GM12892 (cell line): ENCODE results near the gene MTFR1L.

ENCODE experiments used
- POLR2A ChIP-seq: IDR thresholded peaks from 2 replicates; pipeline ENCODE4 v1.6.1; 2011; ENCODE audit warnings: low read depth, low read length, control low read depth
- POLR2AphosphoS5 ChIP-seq: IDR thresholded peaks from 2 replicates; pipeline ENCODE4 v1.6.1; 2011; ENCODE audit warnings: low read depth, low read length, control low read depth

DNA sequence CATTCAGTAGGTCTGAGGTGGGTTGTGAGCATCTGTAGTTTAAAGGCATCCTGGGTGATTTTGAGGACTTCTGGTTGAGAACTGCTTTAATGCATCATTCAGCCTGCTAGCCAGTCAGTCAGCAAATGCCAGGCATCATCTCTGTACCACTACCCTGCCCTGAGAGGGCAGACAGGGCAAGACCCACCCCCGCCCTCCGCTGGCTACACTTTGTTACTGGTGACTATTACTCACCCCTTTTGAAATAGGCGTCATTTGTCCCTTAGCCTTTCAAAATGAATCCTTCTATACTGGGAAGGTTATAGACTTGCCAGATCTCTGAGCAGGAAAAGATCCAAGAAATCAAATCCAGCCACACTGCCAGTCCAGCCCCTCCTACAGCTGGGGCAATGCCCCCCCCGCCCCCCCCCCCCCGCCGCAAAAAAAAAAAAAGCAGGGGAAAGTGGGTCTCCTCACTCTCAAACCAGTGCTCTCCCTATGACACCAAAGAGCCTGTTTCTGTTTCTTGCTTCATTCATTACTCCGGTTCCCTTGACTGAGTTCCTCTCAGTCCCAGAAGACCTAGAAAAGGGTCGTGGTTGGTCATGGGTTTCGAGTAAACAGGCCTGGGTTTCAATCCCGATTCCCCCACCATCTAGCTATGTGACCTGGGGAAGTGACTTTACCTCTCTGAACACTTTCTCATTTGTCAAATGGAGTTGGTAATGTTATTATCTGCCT lies 15.3 kb upstream of the MTFR1L start:
- TF ChIP-seq POLR2AphosphoS5, result no peak
- TF ChIP-seq POLR2A, result no peak
